HS-27A (cell line): ENCODE measurements around the gene GALNT14.

Experiments used
- DNase-seq: peaks from one replicate; pipeline ENCODE4 v3.0.0-alpha.2; 2012; ENCODE audit warnings: low read depth, missing footprints

GALNT14 gene

GRCh38 chr2:31136000-31136399, 2.2 kb downstream of the GALNT14 start:
- DNase-seq: no peak

DNA sequence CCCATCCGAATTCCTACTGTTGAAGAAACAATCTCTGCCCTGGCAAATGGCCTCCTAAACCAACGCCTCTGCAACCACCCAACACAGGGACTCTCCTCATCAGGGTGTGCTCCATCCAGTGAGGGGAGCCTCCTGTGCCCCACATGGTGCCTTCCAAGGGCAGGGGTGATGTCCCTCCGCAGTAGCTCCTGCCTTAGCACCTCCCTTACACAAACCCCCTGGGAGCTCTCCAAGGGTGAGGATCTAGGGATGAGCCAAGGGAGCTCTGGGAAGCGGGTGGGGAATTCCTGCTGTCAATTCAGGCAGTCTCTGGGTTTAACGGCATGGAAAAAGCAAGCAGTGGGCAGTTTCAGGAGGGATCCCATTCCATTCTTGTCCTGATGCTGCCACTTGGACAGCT, 3.8 kb downstream of the GALNT14 start:
- DNase-seq: no peak

GRCh38 chr2:31132786-31133185, 5.5 kb downstream of the GALNT14 start:
- no peak for DNase-seq

DNA sequence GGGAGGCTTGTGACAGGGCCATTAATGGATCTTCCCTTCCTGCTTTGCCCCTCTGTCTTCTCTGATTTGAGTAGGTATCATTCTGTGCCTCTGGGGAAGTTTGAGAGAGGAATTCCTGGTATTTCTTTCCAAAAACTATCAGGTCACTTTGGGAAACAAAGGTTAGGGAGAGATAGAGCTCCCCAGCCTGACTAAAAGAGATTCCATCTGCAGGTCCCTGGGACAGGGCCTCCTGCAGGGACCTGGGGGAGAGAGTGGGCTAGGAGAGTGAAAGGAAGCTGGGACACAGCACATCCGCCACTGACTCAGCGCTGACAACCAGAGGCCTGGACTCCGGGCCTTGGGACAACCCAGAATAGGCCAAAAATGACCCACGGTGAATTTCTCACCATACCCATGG, 6.4 kb downstream of the GALNT14 start:
- no peak for DNase-seq

DNA sequence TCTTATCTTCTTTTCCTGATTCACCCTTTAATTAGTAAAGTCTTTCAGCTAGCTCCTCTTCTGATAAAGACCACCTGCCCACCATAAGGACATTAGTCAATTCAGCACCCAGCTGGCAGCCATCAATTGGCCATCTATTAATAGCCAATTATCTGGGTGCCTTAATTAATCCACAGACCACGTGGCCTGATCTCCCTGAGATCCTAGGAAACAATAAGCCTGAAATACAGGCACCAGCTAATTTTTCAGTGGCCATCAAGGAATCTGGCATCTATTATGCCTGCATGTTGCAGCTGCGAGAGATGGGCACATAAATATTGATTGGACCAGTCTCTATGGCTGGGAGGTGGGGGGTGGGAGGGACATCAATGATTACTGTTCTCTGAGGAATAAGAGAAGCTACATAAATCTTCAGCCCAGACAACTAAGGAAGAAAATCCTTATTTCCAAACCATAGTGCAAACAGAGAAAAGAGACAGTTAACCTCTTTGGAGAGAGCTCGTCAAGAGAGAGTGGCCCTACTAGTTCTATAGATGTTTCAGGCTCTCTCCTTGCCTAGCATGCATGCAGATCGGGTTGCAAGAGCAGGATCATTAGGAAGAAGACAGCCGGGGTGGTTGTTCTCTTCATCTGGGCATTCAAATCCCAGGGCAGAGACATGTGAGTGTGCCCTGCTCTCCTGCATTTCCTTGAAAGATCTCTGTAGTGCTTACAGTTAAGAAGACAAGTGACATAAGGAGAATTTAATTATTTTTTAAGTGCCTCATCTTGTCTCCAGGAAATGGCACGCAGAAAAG, 8.7 kb downstream of the GALNT14 start:
- no peak for DNase-seq

DNA sequence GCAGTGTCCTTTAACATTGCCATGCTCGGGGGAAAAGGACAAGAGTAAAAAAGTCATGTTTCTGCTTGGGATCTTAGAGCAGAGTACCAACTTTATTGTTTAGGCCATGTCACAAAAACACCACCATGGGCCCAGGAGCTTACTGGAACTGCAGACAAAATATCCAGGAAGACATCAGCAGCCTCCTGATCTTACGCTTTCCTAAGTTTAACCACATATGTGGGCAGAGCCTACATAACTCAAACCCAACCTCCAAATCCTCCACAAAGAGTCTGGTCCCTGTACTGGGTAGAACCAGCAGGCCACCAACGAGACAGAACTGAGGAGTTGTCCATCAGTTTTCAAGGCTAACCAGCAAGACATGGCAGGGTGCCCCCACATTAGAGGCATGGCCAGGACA, 10.3 kb downstream of the GALNT14 start:
- no peak for DNase-seq

GRCh38 chr2:31125918-31126695, 12.1 kb downstream of the GALNT14 start:
- DNase-seq: no peak

DNA sequence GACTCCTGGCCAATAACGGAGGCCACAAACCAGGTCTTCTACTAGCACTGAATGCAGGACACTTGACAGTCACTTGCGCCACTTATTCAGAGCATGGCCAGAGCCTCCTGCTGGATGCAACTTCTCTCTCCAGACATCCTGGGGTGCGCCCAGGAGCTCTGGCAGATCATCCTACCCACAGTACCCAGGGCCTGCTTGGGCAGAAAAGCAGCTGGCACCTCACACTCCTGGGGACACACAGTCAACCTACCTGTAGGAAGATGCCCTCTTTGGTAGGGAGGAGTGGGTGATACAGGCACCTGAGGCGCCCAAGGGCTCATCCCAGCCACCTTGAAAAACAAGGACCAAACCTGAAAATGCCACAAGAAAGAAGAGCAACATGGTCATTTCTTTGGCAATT, 13.3 kb downstream of the GALNT14 start:
- DNase-seq: no peak

DNA sequence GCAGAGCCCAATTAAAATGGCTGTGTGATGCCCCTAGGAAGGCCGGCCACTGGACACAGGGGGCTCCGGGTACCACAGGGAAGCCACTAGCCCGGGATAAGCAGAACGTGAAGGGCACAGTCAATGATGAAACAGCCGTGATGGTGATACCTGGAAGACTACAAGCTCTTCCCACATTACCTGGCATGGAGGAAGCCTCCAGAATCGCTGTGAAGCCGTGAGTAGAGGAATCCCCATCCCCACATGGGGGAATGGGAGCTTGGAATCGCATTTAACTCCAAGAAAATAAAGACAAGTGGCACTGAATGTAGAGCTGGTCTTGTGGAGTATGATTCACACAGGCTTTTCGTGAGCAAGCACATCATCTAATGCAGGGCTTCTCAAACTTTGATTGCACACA, 16.1 kb downstream of the GALNT14 start:
- no peak for DNase-seq

DNA sequence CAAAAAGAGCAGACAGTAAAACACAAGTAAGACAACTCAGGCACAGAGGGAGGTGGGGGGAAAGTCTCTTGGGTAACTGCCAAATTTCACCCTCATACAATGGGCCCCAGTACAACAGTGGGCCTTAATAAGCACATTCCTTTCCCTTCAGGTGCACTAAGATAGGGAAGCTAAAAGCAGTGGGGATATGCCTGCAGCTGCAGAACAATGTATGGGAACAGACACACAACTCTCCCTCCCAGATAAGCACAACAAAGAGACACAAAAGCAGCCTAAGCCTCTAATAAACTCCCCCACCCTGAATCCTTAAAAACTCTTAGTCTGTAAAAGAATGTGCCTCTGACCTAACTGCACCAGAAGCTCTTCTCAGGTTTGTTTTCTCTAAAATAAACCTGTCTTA, 24.5 kb downstream of the GALNT14 start:
- no peak for DNase-seq

- no peak for DNase-seq
Observed at GRCh38 chr2:31112544-31112943, 25.7 kb downstream of the GALNT14 start.

GRCh38 chr2:31110998-31111397, 27.2 kb downstream of the GALNT14 start:
- no peak for DNase-seq

GRCh38 chr2:31110431-31110830, 27.8 kb downstream of the GALNT14 start:
- DNase-seq: no peak

DNA sequence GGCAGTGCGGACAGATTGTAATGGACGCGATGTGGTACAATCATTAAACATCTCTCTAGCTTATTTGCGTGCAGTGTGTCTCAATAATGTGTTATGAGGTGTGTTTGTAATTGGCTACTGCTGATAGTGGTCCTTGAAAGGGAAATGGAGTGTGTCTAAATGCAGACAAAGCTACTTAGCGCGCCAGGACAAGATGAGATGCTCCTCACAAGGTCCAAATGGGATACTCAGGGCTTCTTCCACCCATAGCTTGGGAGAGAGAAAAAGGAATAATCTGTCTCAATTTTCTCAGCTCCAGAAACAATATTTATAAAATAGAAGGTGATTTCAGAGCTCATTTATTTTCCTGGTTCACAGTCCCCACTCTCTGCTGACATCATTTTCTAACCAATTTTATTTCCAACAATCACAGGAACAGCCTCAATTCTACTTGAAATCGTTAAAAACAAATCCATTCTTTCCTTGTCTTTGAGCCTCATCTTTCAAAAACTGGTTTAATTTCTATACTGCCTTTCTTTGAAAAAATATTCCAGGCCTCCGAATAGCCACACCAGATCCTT, 28.5 kb downstream of the GALNT14 start:
- DNase-seq: no peak

- DNase-seq: no peak
Observed at GRCh38 chr2:31108561-31109286, 29.5 kb downstream of the GALNT14 start.

- DNase-seq: no peak
Observed at GRCh38 chr2:31107591-31108300, 30.5 kb downstream of the GALNT14 start.

GRCh38 chr2:31101701-31102100, 36.5 kb downstream of the GALNT14 start:
- no peak for DNase-seq

- DNase-seq: no peak
Observed at GRCh38 chr2:31097962-31098613, 40.2 kb downstream of the GALNT14 start.

DNA sequence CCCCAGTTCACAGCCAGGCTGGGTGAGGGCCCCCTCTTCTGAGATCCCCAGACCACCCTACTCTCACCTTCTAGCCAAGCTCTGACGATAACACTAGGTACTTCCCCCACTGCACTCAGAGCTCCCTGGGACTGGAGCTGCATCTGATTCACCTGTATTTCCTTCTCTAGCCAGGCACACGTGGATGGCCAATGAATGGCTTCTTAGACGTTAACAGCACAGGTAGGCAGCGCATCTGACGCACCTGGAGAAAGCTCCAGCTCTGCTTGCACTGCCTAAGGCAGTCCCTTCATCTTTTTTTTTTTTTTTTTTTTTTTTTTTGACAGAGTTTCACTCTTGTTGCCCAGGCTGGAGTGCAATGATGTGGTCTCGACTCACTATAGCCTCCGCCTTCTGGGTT, 48.1 kb downstream of the GALNT14 start:
- DNase-seq: no peak

DNA sequence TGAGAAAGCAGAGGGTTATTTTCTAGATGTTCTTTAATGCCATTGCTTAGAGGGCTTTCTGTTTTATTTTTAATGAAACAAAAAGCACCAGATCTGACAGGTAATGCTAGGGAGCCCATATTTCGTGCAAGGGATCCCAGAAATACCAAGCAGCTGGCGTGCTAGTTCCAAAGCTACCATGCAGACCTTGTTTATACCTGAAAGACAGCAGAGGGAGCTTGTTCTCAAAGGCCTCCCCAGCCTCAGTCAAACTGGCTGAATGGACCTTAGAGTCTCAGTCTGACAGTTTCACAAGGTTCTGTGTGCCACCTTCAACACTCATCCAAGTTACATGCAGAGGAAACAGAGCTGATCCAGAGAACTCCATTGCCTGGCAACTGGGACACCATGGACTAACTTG, 48.6 kb downstream of the GALNT14 start:
- DNase-seq: no peak

- no peak for DNase-seq
Observed at GRCh38 chr2:31088504-31089195, 49.6 kb downstream of the GALNT14 start.
